ENCODE data around the gene PTEN.

Gene PTEN

DNA sequence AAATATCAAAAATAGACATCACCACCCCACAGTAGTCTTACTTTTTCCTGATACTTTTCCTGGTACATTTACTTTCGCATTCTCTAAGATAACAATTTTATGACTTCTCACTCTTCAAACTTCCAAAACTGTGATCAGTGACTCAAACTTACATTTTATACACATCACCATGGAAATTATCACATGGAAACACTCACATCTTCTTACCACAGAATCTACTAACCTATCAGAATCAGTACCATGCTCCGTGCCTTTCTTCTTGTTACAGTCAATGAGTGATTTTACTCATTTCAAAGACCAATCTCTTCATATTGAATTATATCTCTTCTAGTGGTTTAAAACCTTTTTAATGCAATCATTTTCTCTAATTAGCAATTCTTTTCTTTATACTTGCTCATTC lies 120.3 kb downstream of the PTEN start:
- no peaks in the 10 kb centered on the region for H3K4me1 ChIP-seq (ENCODE audit: low read depth, poor library complexity, severe bottlenecking)
- no peaks in the 10 kb centered on the region for H4K20me1 ChIP-seq (ENCODE audit: insufficient read depth)
- H2AFZ ChIP-seq (ENCODE audit: low read depth), result no peak overlapping the region
- H3K4me3 ChIP-seq (IDR thresholded peaks at IDR 0.05; ENCODE audit: insufficient read depth, low read depth, low read length), result no peak overlapping the region
- no peaks in the 10 kb centered on the region for H3K36me3 ChIP-seq (ENCODE audit: insufficient read depth)
- TF ChIP-seq CTCF (conservative IDR thresholded peaks at IDR 0.05; ENCODE audit: low read depth, low read length), result no peak
- H3K9ac ChIP-seq, result no peak overlapping the region
- H3K4me2 ChIP-seq, result no peak overlapping the region
- no peaks in the 10 kb centered on the region for H3K79me2 ChIP-seq (ENCODE audit: insufficient read depth, low read depth)
- H3K27me3 ChIP-seq (ENCODE audit: insufficient read depth, low read depth), result no peaks in the 10 kb centered on the region
- no peak overlapping the region for H3K27ac ChIP-seq

- Histone ChIP-seq H3K4me2 (no peak overlapping the region), H3K27me3 (ENCODE audit: insufficient read depth, low read depth) (no peaks in the 10 kb centered on the region), H3K79me2 (ENCODE audit: insufficient read depth, low read depth) (no peaks in the 10 kb centered on the region), H3K27ac (no peak overlapping the region), H3K4me3 (IDR thresholded peaks at IDR 0.05; ENCODE audit: insufficient read depth, low read depth, low read length) (no peak overlapping the region), H2AFZ (ENCODE audit: low read depth) (no peak overlapping the region), H3K36me3 (ENCODE audit: insufficient read depth) (no peaks in the 10 kb centered on the region), H3K4me1 (ENCODE audit: low read depth, poor library complexity, severe bottlenecking) (no peaks in the 10 kb centered on the region), H3K9ac (no peak overlapping the region), H4K20me1 (ENCODE audit: insufficient read depth) (no peaks in the 10 kb centered on the region)
- TF ChIP-seq CTCF (conservative IDR thresholded peaks at IDR 0.05; ENCODE audit: low read depth, low read length), result no peak
Observed at GRCh38 chr10:87987206-87987605, 123.8 kb downstream of the PTEN start.

GRCh38 chr10:87991946-87992345 lies 128.5 kb downstream of the PTEN start:
- H3K79me2 ChIP-seq (ENCODE audit: insufficient read depth, low read depth), result no peaks in the 10 kb centered on the region
- H3K27ac ChIP-seq, result no peak overlapping the region
- H3K4me3 ChIP-seq (IDR thresholded peaks at IDR 0.05; ENCODE audit: insufficient read depth, low read depth, low read length), result no peak overlapping the region
- H3K4me1 ChIP-seq (ENCODE audit: low read depth, poor library complexity, severe bottlenecking), result no peaks in the 10 kb centered on the region
- no peak overlapping the region for H3K4me2 ChIP-seq
- H3K36me3 ChIP-seq (ENCODE audit: insufficient read depth), result no peaks in the 10 kb centered on the region
- H3K9ac ChIP-seq, result no peak overlapping the region
- no peak for TF ChIP-seq CTCF (conservative IDR thresholded peaks at IDR 0.05; ENCODE audit: low read depth, low read length)
- no peaks in the 10 kb centered on the region for H4K20me1 ChIP-seq (ENCODE audit: insufficient read depth)
- H3K27me3 ChIP-seq (ENCODE audit: insufficient read depth, low read depth), result no peaks in the 10 kb centered on the region
- no peak overlapping the region for H2AFZ ChIP-seq (ENCODE audit: low read depth)

DNA sequence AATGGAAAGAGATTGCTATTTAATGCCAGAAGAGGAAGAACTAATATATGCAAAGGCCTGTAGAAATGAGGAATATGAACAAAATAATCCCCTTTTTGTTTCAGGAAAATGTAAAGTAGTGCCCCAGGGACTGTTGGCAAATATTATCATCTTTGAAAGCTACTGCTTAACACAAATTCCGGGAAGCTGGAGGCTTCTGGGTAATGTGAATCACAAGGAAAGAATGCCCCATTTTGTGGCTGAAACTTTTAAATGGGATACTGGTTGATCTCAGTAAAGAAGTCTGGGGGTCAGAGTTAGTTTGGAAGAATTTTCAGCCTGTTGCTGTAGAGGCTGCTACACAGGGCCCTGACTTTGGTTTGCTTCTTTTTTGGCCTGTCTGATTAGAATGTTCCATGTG lies 141.0 kb downstream of the PTEN start:
- Histone ChIP-seq H3K27me3 (ENCODE audit: insufficient read depth, low read depth) (no peaks in the 10 kb centered on the region), H3K4me3 (IDR thresholded peaks at IDR 0.05; ENCODE audit: insufficient read depth, low read depth, low read length) (no peak overlapping the region), H3K9ac (no peak overlapping the region), H2AFZ (ENCODE audit: low read depth) (no peak overlapping the region), H4K20me1 (ENCODE audit: insufficient read depth) (no peaks in the 10 kb centered on the region), H3K36me3 (ENCODE audit: insufficient read depth) (no peaks in the 10 kb centered on the region), H3K79me2 (ENCODE audit: insufficient read depth, low read depth) (no peaks in the 10 kb centered on the region), H3K4me2 (no peak overlapping the region), H3K27ac (no peak overlapping the region), H3K4me1 (ENCODE audit: low read depth, poor library complexity, severe bottlenecking) (no peaks in the 10 kb centered on the region)
- TF ChIP-seq CTCF (conservative IDR thresholded peaks at IDR 0.05; ENCODE audit: low read depth, low read length), result no peak

DNA sequence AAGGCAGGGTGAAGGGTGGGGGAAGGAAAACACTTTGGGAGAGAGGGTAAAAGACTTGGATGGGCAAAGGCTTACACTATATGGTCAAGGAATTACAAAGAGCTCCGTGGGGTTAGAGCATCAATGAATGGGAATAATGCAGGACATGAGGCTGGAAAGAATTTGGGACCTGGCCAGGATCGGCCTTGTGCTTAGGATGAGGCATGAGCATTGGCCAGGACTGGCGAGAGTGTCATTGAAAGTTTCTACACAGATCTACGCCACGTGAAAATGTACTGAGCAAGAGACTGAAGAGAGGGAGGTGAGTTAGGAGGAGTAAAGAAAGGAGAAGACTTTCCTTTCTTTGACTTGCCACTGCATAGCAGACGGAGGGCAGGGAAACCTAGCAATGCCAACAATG lies 142.8 kb downstream of the PTEN start:
- Histone ChIP-seq H3K79me2 (ENCODE audit: insufficient read depth, low read depth) (no peaks in the 10 kb centered on the region), H3K27ac (no peak overlapping the region), H4K20me1 (ENCODE audit: insufficient read depth) (no peaks in the 10 kb centered on the region), H3K27me3 (ENCODE audit: insufficient read depth, low read depth) (no peaks in the 10 kb centered on the region), H3K9ac (no peak overlapping the region), H3K4me3 (IDR thresholded peaks at IDR 0.05; ENCODE audit: insufficient read depth, low read depth, low read length) (no peak overlapping the region), H3K4me1 (ENCODE audit: low read depth, poor library complexity, severe bottlenecking) (no peaks in the 10 kb centered on the region), H3K36me3 (ENCODE audit: insufficient read depth) (no peaks in the 10 kb centered on the region), H3K4me2 (no peak overlapping the region), H2AFZ (ENCODE audit: low read depth) (no peak overlapping the region)
- no peak for TF ChIP-seq CTCF (conservative IDR thresholded peaks at IDR 0.05; ENCODE audit: low read depth, low read length)

Measured in KMS-11 (cell line).